ENCODE results near the gene ADIRF.
"Not testable (repeated sequence)": the region's sequence is repeated elsewhere in the genome, so short reads cannot be mapped to it uniquely, and the experiment has no call there.

- TF ChIP-seq, protein P1, sequence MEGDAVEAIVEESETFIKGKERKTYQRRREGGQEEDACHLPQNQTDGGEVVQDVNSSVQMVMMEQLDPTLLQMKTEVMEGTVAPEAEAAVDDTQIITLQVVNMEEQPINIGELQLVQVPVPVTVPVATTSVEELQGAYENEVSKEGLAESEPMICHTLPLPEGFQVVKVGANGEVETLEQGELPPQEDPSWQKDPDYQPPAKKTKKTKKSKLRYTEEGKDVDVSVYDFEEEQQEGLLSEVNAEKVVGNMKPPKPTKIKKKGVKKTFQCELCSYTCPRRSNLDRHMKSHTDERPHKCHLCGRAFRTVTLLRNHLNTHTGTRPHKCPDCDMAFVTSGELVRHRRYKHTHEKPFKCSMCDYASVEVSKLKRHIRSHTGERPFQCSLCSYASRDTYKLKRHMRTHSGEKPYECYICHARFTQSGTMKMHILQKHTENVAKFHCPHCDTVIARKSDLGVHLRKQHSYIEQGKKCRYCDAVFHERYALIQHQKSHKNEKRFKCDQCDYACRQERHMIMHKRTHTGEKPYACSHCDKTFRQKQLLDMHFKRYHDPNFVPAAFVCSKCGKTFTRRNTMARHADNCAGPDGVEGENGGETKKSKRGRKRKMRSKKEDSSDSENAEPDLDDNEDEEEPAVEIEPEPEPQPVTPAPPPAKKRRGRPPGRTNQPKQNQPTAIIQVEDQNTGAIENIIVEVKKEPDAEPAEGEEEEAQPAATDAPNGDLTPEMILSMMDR (IDR thresholded peaks at IDR 0.05) = not testable (repeated sequence)
- TF ChIP-seq, protein P2, sequence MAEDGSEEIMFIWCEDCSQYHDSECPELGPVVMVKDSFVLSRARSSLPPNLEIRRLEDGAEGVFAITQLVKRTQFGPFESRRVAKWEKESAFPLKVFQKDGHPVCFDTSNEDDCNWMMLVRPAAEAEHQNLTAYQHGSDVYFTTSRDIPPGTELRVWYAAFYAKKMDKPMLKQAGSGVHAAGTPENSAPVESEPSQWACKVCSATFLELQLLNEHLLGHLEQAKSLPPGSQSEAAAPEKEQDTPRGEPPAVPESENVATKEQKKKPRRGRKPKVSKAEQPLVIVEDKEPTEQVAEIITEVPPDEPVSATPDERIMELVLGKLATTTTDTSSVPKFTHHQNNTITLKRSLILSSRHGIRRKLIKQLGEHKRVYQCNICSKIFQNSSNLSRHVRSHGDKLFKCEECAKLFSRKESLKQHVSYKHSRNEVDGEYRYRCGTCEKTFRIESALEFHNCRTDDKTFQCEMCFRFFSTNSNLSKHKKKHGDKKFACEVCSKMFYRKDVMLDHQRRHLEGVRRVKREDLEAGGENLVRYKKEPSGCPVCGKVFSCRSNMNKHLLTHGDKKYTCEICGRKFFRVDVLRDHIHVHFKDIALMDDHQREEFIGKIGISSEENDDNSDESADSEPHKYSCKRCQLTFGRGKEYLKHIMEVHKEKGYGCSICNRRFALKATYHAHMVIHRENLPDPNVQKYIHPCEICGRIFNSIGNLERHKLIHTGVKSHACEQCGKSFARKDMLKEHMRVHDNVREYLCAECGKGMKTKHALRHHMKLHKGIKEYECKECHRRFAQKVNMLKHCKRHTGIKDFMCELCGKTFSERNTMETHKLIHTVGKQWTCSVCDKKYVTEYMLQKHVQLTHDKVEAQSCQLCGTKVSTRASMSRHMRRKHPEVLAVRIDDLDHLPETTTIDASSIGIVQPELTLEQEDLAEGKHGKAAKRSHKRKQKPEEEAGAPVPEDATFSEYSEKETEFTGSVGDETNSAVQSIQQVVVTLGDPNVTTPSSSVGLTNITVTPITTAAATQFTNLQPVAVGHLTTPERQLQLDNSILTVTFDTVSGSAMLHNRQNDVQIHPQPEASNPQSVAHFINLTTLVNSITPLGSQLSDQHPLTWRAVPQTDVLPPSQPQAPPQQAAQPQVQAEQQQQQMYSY (CRISPR knock-in tag; IDR thresholded peaks at IDR 0.05) = not testable (repeated sequence)
- TF ChIP-seq ESRRA (CRISPR knock-in tag; IDR thresholded peaks at IDR 0.05; ENCODE audit: borderline replicate concordance); CREM (CRISPR knock-in tag; IDR thresholded peaks at IDR 0.05); ETV6 (CRISPR knock-in tag; IDR thresholded peaks at IDR 0.05); CDX4 (CRISPR knock-in tag; IDR thresholded peaks at IDR 0.05; ENCODE audit: borderline replicate concordance); ZNF512 (CRISPR knock-in tag; IDR thresholded peaks at IDR 0.05; ENCODE audit: borderline replicate concordance); ZBTB43 (CRISPR knock-in tag; IDR thresholded peaks at IDR 0.05); NR3C1 (CRISPR knock-in tag; conservative IDR thresholded peaks at IDR 0.05; ENCODE audit: low read depth); NR2C2 (CRISPR knock-in tag; IDR thresholded peaks at IDR 0.05); SMAD3 (CRISPR knock-in tag; IDR thresholded peaks at IDR 0.05; ENCODE audit: borderline replicate concordance): not testable (repeated sequence)
- TF ChIP-seq, protein P3, sequence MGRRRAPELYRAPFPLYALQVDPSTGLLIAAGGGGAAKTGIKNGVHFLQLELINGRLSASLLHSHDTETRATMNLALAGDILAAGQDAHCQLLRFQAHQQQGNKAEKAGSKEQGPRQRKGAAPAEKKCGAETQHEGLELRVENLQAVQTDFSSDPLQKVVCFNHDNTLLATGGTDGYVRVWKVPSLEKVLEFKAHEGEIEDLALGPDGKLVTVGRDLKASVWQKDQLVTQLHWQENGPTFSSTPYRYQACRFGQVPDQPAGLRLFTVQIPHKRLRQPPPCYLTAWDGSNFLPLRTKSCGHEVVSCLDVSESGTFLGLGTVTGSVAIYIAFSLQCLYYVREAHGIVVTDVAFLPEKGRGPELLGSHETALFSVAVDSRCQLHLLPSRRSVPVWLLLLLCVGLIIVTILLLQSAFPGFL (CRISPR knock-in tag; IDR thresholded peaks at IDR 0.05; ENCODE audit: borderline replicate concordance) = not testable (repeated sequence)
- TF ChIP-seq, protein P4, sequence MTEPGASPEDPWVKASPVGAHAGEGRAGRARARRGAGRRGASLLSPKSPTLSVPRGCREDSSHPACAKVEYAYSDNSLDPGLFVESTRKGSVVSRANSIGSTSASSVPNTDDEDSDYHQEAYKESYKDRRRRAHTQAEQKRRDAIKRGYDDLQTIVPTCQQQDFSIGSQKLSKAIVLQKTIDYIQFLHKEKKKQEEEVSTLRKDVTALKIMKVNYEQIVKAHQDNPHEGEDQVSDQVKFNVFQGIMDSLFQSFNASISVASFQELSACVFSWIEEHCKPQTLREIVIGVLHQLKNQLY (CRISPR knock-in tag; IDR thresholded peaks at IDR 0.05) = not testable (repeated sequence)
- TF ChIP-seq, protein P5, sequence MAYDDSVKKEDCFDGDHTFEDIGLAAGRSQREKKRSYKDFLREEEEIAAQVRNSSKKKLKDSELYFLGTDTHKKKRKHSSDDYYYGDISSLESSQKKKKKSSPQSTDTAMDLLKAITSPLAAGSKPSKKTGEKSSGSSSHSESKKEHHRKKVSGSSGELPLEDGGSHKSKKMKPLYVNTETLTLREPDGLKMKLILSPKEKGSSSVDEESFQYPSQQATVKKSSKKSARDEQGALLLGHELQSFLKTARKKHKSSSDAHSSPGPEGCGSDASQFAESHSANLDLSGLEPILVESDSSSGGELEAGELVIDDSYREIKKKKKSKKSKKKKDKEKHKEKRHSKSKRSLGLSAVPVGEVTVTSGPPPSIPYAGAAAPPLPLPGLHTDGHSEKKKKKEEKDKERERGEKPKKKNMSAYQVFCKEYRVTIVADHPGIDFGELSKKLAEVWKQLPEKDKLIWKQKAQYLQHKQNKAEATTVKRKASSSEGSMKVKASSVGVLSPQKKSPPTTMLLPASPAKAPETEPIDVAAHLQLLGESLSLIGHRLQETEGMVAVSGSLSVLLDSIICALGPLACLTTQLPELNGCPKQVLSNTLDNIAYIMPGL (CRISPR knock-in tag; IDR thresholded peaks at IDR 0.05) = not testable (repeated sequence)
These were observed 20.5 kb upstream of the ADIRF start for GRCh38 chr10:86947806-86948205.

All from WTC11 (cell line).